Peyer's patch (tissue), 4 donors: Measurements from ENCODE around the gene NLGN1.

Experiments
- POLR2A ChIP-seq, 2 donors: fragments of 450-650 bp; IDR thresholded peaks; one replicate each; pipeline ENCODE4 v1.5.1; 2017; ENCODE audit warnings: antibody characterized with exemption in 2 of 2, mild to moderate bottlenecking in 2 of 2, moderate library complexity in 2 of 2
- TF ChIP-seq, protein P1 (sequence below), 6 experiments: fragments of 450-650 bp in 4 of 6; fragments of 200-600 bp in 2 of 6; sonication (generic) in 1 of 6; IDR thresholded peaks; one replicate each; pipeline ENCODE4 v1.5.1; 2017 to 2019; ENCODE audit warnings: antibody characterized with exemption in 6 of 6, mild to moderate bottlenecking in 3 of 6, moderate library complexity in 1 of 6

DNA sequence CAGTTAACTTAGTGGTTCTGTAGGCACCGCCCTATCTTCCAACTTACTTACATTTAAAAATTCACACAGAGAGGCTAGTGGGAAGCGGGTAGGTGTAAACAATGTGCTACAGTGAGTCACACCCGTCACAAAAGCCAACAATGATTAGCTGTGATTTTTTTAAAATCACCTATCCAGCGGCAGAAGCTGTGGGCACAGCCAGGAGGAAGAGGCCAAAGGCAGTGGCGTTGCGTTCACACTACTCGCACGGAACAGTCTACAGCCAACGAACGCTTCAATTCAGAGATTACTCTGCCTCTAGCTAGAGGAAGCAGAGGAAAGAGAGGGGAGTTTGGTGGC is 2.5 kb upstream of the NLGN1 start:
- TF ChIP-seq, protein P1, sequence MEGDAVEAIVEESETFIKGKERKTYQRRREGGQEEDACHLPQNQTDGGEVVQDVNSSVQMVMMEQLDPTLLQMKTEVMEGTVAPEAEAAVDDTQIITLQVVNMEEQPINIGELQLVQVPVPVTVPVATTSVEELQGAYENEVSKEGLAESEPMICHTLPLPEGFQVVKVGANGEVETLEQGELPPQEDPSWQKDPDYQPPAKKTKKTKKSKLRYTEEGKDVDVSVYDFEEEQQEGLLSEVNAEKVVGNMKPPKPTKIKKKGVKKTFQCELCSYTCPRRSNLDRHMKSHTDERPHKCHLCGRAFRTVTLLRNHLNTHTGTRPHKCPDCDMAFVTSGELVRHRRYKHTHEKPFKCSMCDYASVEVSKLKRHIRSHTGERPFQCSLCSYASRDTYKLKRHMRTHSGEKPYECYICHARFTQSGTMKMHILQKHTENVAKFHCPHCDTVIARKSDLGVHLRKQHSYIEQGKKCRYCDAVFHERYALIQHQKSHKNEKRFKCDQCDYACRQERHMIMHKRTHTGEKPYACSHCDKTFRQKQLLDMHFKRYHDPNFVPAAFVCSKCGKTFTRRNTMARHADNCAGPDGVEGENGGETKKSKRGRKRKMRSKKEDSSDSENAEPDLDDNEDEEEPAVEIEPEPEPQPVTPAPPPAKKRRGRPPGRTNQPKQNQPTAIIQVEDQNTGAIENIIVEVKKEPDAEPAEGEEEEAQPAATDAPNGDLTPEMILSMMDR (IDR thresholded peaks at IDR 0.05): no peak
- no peak for TF ChIP-seq POLR2A (IDR thresholded peaks at IDR 0.05)
